ENCODE data around the gene TBC1D16. TPM values are rescaled to one million over a fixed set of nuclear protein-coding genes. Genes with fewer than 3 reads are reported as not detected.

TBC1D16 gene
- total RNA-seq, 2 donors from 2014 or later: 1.6 to 1.8 TPM

GRCh38 chr17:79939094-79939435 lies 96.6 kb downstream of the TBC1D16 start:
- Mint-ChIP-seq H3K27ac (no peak overlapping the region), H3K4me3 (no peak overlapping the region), H3K9me3 (no peaks in the 10 kb centered on the region), H3K27me3 (no peaks in the 10 kb centered on the region), H3K4me1 (peaks cover 4% of the 10 kb centered on the region), H3K36me3 (ENCODE audit: low read depth) (no peaks in the 10 kb centered on the region)
- no peak for ATAC-seq (replicated peaks)

GRCh38 chr17:79938336-79939093 lies 97.2 kb downstream of the TBC1D16 start:
- peaks cover 6% of the 10 kb centered on the region for H3K27me3 Mint-ChIP-seq
- peaks cover 4% of the 10 kb centered on the region for H3K4me1 Mint-ChIP-seq
- no peaks in the 10 kb centered on the region for H3K9me3 Mint-ChIP-seq

GRCh38 chr17:79937391-79938335 lies 98.0 kb downstream of the TBC1D16 start:
- H3K9me3 Mint-ChIP-seq: no peaks in the 10 kb centered on the region
- peak overlapping the region; percentile 51 for H3K4me3 Mint-ChIP-seq
- no peaks in the 10 kb centered on the region for H3K4me1 Mint-ChIP-seq
- H3K27ac Mint-ChIP-seq: no peak overlapping the region
- ATAC-seq (replicated peaks): peak; percentile 19
- H3K27me3 Mint-ChIP-seq: peaks cover 13% of the 10 kb centered on the region
- no peaks in the 10 kb centered on the region for H3K36me3 Mint-ChIP-seq (ENCODE audit: low read depth)

More at GRCh38 chr17:79938336-79939093, 97.2 kb downstream of the TBC1D16 start:
- no peaks in the 10 kb centered on the region for H3K36me3 Mint-ChIP-seq (ENCODE audit: low read depth)
- no peak for ATAC-seq (replicated peaks)
- H3K4me3 Mint-ChIP-seq: no peak overlapping the region
- H3K27ac Mint-ChIP-seq: no peak overlapping the region

GRCh38 chr17:79936641-79937381 lies 98.9 kb downstream of the TBC1D16 start:
- H3K27ac Mint-ChIP-seq: no peak overlapping the region
- no peaks in the 10 kb centered on the region for H3K4me1 Mint-ChIP-seq
- no peak overlapping the region for H3K4me3 Mint-ChIP-seq
- H3K9me3 Mint-ChIP-seq: no peaks in the 10 kb centered on the region
- no peak for ATAC-seq (replicated peaks)
- no peaks in the 10 kb centered on the region for H3K36me3 Mint-ChIP-seq (ENCODE audit: low read depth)
- peaks cover 18% of the 10 kb centered on the region for H3K27me3 Mint-ChIP-seq

- no peak for ATAC-seq (replicated peaks)
- H3K36me3 Mint-ChIP-seq (ENCODE audit: low read depth): no peaks in the 10 kb centered on the region
- H3K27ac Mint-ChIP-seq: no peak overlapping the region
- no peaks in the 10 kb centered on the region for H3K4me1 Mint-ChIP-seq
- no peak overlapping the region for H3K4me3 Mint-ChIP-seq
- no peaks in the 10 kb centered on the region for H3K9me3 Mint-ChIP-seq
- H3K27me3 Mint-ChIP-seq: peaks cover 22% of the 10 kb centered on the region
Observed at GRCh38 chr17:79936050-79936449, 99.6 kb downstream of the TBC1D16 start.

- H3K27me3 Mint-ChIP-seq: peaks cover 22% of the 10 kb centered on the region
- ATAC-seq (replicated peaks): no peak
- no peak overlapping the region for H3K27ac Mint-ChIP-seq
- no peak overlapping the region for H3K4me3 Mint-ChIP-seq
- no peaks in the 10 kb centered on the region for H3K4me1 Mint-ChIP-seq
- H3K9me3 Mint-ChIP-seq: no peaks in the 10 kb centered on the region
- no peaks in the 10 kb centered on the region for H3K36me3 Mint-ChIP-seq (ENCODE audit: low read depth)
Observed at GRCh38 chr17:79935197-79935885, 100.3 kb downstream of the TBC1D16 start.

GRCh38 chr17:79934653-79934970 lies 101.1 kb downstream of the TBC1D16 start:
- no peak for ATAC-seq (replicated peaks)
- Mint-ChIP-seq H3K9me3 (no peaks in the 10 kb centered on the region), H3K36me3 (ENCODE audit: low read depth) (no peaks in the 10 kb centered on the region), H3K27me3 (peaks cover 22% of the 10 kb centered on the region), H3K4me3 (no peak overlapping the region), H3K27ac (no peak overlapping the region), H3K4me1 (no peaks in the 10 kb centered on the region)

GRCh38 chr17:79933863-79934652 lies 101.6 kb downstream of the TBC1D16 start:
- Mint-ChIP-seq H3K27me3 (peaks cover 22% of the 10 kb centered on the region), H3K9me3 (no peaks in the 10 kb centered on the region), H3K36me3 (ENCODE audit: low read depth) (no peaks in the 10 kb centered on the region), H3K4me1 (no peaks in the 10 kb centered on the region), H3K27ac (peak overlapping the region; percentile 22), H3K4me3 (no peak overlapping the region)
- ATAC-seq (replicated peaks): peak; percentile 59

GRCh38 chr17:79932451-79933306 lies 103.0 kb downstream of the TBC1D16 start:
- ATAC-seq (replicated peaks): no peak
- H3K27ac Mint-ChIP-seq: peak overlapping the region; percentile 39
- no peaks in the 10 kb centered on the region for H3K36me3 Mint-ChIP-seq (ENCODE audit: low read depth)
- H3K27me3 Mint-ChIP-seq: peaks cover 26% of the 10 kb centered on the region
- no peaks in the 10 kb centered on the region for H3K9me3 Mint-ChIP-seq
- no peaks in the 10 kb centered on the region for H3K4me1 Mint-ChIP-seq
- H3K4me3 Mint-ChIP-seq: no peak overlapping the region

GRCh38 chr17:79931817-79932309 lies 103.8 kb downstream of the TBC1D16 start:
- Mint-ChIP-seq H3K4me3 (no peak overlapping the region), H3K4me1 (no peaks in the 10 kb centered on the region), H3K27me3 (peaks cover 26% of the 10 kb centered on the region), H3K27ac (peak overlapping the region; percentile 39), H3K9me3 (no peaks in the 10 kb centered on the region), H3K36me3 (ENCODE audit: low read depth) (no peaks in the 10 kb centered on the region)
- no peak for ATAC-seq (replicated peaks)

GRCh38 chr17:79930877-79931816 lies 104.5 kb downstream of the TBC1D16 start:
- ATAC-seq (replicated peaks): peak; percentile 51
- Mint-ChIP-seq H3K36me3 (ENCODE audit: low read depth) (no peaks in the 10 kb centered on the region), H3K27ac (no peak overlapping the region), H3K4me1 (no peaks in the 10 kb centered on the region), H3K4me3 (no peak overlapping the region), H3K9me3 (no peaks in the 10 kb centered on the region), H3K27me3 (peaks cover 26% of the 10 kb centered on the region)

Data from activated T-helper 17 cell treated with anti-CD3 and anti-CD28 coated beads, Interleukin-2, amount 50 U/mL, for 72 hours (primary cell).